GM18870 (cell line): Measurements from ENCODE around the gene THAP7.

Source experiments
- ATAC-seq: cut with Tn5 transposase; IDR thresholded peaks from one replicate; pipeline ENCODE4 v1.9.1; 2021; ENCODE audit warnings: moderate library complexity; ENCODE audit not compliant: unreplicated experiment

The THAP7 gene

DNA sequence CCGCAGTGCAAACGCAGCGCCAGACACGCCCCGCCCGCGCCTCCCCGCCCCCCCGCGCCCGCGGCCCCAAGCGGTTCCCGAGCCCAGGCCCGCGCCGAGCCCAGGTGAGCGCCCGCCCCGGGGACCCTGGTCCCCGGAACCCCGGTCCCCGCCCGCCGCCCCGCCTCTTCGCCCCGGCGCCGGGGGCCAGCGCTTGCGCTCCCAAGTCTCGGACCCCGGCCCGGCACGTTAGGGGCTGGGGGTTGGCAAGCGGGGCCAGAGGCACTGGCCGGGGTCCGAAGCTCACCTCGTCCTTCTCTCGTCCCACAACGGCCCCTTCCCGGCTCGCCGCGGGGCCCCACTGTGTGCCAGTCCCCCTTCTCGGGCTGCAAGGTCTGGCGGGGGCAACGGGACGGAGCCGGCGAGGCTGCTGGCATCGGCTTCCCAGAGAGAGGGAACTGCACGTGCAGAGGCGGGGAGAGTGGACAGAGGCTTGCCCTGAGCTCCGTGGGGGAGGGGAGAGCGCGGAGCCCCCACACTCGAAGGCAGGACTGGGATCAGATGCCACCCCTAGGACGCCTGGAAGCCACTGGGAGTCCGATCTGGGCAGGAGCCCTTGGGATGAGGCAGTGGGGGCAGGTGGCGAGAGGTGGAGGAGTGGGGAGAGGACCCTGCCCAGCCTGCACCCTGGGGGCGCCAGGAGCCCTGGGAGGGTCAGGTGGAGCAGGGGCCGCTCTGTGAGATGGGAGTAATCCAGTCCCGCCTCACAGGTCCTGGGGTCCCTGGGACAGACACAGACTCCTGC lies 36.6 kb downstream of the THAP7 start:
- no peak for ATAC-seq

DNA sequence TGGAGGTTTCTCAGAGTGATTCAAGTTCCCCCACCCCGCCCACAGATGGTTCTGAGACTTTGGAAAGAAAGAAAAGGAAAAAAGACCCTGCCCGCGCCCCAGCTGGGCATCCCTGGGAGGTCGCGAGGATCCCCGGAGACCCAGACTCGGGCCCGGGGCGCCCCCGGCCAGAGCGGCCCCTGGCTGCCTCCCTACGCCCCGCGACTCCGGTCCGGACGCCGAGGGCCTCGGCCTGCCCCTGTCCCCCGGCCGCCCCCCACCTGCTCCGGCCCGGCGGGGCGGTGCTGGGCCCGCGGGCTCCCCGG lies 37.2 kb downstream of the THAP7 start:
- ATAC-seq, result no peak

DNA sequence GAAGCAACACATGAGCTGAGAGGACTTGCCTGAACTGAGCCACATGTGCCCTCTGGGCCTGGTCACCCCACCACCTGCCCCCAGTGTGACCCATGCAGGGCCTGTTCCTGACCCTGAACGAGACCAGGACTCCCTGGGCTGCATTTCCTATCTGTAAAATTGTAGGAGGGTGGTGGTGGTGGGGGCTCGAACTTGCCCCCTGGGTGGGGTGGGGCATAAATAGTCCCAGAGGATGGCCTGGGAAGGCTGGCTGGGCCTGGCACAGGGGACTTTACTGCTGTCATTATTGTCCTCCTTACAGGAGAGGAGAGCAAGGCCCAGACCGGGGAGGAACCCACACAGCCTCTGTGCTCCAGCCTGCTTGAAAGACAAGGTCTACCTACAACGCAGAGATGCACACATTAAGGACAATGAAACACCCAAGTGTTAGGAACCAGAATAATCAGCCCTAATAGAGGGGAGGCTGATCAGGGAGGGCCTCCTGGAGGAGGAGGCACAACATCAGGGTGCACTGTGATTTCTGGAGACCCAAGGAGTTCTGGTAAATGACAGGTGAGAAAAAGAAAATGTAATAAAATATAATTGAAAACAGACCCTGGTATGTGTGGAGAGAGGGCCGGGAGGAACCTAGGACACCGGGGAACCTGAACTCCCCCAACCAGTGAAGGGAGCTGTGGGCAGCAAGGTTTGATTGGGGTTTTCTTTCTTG lies 37.7 kb downstream of the THAP7 start:
- no peak for ATAC-seq

DNA sequence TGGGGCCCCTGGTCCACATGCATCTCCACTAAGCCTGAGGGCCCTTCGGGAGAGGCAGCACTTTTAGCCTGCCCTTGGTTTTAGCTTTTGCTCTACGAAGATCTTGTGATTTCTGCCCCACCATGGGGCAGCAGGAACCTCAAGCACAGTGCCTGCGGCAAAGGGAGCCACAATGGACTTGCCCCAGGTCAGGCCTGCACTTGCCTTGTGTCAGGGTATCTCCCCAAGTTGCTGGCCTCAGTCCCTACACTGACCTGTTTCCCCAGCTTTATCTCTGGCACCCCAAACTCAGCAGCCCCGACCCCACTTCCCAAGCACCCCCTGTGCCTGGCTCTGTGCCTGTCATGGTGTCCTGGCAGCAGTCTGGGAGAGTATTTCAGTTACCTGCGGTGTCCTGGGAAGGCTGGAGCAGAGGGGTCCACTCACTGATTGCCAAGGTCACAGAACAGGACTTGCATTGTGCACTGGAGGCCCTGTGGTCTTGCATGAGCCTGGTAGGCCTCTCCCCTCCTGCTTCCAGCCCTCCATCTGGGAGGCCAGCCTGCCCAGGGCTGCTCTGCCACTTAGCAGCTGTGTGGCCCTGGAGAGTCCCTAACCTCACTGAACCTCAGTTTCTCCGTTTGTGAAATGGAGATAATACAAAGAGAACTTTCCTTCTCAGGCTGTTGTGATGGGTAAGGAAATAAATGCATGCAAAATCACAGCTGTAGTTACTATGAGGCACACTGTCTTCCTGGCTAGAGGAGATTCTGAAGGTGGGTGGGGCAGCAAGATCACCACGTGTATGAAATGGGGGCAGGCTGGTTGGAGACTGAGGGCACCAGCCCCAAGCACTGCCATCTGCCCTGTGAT lies 38.5 kb downstream of the THAP7 start:
- no peak for ATAC-seq

DNA sequence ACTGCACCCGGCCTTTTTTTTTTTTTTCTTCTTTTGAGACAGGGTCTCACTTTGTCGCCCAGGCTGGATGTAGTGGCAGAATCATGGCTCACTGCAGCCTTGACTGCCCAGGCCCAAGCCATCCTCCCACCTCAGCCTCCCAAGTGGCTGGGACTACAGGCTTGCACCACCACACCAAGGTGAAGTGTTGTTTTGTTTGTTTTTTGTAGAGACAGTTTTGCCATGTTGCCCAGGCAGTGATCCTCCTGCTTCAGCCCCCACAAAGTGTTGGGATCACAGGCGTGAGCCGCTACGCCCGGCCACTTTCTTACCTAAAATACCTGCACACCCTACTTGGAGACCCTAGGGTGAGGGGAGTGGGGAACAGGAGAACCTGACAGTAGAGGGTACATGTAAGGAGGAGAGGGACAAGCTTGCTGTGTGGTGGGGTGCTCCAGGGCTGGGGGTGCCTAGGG lies 39.4 kb downstream of the THAP7 start:
- no peak for ATAC-seq

DNA sequence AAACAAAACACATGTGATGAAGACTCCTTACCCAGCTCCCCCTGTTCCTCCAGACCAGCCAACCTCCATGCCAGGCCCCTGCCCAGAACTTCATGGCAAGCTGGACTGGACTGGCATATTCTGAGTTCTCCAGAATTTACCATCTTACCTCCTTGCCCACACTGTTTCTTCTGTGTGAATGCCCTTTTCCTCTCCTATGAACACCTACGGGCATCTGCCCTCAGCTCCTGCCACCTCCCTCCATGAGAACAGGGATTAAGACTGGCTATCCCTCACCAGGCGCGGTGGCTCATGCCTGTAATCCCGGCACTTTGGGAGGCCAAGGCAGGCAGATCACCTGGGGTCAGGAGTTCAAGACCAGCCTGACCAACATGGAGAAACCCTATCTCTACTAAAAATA lies 41.3 kb downstream of the THAP7 start:
- no peak for ATAC-seq

DNA sequence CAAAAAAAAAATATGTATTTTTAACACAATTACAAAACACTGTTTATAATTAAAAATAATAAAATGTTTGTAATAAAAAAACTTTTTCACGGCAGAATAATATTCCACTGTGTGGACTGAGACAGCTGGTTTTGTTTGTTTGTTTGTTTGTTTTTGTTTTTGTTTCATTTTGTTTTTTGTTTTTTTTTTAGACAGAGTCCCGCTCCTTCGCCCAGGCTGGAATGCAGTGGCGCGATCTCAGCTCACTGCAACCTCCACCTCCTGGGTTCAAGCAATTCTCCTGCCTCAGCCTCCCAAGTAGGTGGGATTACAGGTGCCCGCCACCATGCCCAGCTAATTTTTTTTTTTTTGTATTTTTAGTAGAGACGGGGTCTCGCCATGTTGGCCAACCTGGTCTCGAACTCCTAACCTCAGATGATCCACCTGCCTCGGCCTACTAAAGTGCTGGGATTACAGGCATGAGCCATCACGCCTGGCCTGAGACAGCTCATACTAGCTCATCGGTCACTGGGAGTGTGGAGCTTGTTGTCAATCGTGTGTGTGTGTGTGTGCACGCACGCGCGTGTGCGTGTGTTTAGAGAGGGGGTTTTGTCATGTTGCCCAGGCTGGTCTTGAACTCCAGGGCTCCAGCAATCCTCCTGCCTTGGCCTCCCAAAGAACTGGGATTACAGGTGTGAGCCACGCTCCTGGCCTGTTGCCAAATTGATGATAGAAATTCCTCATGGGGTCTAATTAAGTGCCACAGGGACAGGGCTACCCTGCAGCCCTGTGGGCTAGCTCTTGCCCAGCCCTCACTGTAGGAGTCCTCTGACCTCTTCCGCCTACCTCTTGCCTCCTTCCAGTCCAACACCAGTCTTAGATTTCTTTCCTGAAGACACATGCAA lies 42.1 kb downstream of the THAP7 start:
- no peak for ATAC-seq

DNA sequence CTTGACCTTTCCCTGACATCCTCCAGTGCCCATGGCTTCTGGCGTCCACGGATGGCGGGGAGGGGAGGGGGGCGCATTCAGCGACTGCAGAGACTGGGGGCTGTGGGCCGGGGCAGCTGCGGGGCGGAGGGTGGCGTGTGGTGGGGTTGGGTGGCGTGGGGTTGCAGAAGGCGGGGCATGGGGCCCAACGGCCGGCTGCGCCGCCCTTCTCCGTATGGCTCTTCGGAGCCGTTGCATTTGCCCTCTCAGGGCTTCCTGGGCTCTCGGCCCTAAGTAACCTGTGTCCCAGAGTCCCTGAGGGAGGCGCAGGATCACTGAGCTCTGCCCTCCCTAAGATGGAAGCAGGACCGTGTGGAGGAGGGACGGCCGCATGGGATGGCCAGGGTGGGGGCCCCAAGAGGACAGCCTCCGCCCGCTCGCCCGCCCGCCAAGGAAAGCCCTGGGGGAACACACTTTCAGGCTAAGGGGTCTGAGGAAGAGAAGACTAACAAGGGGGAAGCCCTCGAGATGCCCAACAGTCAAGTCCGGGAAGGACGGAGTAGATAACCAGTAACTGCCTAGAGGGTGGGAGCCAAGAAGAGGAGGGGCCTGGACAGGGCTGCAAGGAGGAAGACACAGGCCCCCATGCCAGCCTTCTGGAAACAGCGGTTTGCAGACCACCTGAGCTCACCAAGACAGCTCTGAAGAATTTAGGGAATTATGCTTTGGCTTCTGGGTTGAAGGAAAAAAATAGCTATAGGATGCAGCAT lies 44.1 kb downstream of the THAP7 start:
- no peak for ATAC-seq

DNA sequence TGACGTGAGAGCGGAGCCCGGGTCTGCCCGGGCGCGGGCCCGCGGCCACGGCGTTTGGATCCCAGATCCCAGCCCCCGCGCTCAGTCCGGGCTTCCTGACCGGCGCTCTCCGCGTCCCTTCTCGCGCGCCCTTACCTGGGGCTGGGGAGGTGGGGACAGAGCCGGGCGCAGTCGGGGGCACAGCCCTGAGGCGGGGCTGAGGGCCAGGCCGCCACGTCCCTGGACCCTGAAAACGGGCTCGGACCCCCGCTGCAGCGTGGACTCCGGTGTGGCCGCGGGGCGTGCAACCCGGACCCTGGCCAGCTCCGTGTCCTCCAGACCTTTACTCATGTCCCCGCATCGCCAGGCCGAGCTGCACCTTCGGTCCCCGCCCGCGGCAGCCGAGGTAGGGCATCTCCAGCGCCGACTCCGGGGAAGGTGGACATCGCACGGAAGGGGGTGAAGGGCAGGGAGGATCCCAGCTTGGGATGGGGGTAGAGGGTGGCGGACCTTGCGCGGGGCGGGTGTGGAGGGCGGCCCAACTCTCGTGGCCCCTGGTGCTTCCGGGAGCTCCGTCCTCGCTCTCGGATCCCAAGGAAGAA lies 44.7 kb downstream of the THAP7 start:
- ATAC-seq, result no peak

DNA sequence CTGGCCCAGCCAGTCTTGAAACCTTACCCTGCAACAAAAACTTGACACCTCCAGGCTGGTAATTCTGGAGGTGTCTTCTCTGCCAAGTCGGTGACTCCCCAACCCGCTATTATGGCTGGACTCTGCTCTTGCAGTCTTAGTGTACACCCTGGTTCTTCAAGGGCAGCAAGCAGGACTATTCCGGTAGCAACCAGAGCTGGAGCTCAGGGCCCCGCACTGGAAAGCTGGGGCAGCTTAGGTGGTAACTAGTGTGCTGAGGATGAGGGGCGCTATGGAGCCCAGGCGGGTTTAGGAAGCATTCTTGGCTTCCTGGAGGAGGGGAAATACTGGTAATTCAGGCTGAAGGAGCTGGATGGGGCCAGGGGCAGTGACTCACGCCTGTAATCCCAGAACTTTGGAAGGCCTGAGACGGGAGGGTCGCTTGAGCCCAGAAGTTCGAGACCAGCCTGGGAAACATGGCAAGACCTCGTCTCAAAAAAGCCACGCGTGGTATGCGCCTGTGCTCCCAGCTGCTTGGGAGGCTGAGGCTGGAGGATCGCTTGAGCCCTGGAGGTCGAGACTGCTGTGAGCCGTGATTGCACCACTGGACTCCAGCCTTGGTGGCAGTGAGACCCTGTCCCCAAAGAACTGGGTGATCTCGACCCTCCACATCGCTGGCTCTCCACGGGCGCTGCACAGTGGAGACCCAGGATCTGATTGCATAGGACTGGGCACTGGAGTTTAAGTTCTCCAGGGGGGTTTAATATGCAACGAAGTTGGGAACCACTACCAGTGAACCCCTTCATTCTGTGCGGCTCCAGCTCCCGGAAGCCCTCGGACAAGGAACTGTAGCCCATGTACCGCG lies 45.4 kb downstream of the THAP7 start:
- ATAC-seq, result no peak

DNA sequence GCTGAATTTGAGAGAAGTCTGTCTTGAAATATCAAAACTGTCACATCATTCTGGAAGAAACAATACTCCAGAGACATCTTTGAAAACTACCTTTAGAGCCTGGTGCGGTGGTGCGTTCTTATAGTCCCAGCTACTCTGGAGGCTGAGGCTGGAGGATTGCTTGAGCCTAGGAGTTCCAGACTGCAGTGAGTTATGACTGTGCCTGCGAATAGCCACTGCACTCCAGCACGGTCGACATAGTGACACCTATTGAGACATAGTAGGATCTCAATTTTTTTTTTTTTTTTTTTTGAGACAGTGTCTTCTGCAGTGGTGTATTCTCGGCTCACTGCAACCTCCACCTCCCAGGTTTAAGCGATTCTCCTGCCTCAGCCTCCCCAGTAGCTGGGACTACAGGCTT lies 46.4 kb downstream of the THAP7 start:
- ATAC-seq, result no peak

DNA sequence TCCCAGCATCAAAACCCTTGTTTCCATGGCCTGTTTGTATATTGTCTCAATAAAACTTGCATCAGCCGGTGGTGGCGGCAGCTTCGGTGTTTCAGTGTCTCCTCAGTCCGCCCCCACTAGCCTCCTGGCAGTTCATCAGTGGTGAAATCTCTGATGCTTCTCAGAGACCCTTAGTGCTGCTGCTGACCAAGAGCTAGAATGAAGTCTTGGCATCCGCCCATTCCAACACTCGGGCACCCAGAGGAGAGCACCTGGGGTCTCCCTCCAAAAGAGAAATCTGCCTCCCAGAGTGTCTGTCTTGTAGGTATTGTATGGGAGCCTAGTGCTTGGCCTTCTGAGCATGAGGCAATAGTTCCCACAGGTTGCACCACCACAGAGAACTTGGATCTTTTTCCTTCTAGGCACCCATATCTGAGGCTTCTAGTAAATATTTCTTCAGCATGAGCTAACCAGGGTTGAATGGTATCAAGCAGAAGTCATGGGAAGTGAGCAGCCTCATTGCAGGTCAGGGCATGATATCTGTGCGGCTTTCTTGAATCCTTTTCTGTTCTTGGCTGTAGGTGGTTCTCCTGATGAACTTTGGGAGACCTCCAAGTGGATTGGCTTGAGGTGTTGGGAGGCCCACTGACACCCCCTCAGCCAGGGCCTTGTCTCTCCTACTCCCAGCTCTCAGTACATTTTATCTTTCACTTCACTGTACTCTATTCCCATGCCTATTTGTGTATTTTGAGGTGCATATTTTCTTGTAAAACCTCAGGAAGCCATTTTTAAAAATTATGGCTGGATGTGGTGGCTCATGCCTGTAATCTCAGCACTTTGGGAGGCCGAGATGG lies 48.0 kb downstream of the THAP7 start:
- no peak for ATAC-seq

DNA sequence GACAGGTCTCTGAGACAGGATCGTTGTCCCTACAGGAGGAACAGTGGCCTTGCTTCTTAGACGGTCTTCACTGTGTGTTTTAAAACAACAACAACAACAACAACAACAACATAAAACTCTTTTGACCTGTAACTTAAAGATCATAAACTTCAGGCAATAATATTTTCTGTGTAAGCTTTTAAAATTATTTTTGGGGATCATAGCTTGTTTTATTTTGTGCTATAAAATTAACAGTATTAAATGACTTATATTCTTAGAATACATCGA lies 48.6 kb downstream of the THAP7 start:
- no peak for ATAC-seq

DNA sequence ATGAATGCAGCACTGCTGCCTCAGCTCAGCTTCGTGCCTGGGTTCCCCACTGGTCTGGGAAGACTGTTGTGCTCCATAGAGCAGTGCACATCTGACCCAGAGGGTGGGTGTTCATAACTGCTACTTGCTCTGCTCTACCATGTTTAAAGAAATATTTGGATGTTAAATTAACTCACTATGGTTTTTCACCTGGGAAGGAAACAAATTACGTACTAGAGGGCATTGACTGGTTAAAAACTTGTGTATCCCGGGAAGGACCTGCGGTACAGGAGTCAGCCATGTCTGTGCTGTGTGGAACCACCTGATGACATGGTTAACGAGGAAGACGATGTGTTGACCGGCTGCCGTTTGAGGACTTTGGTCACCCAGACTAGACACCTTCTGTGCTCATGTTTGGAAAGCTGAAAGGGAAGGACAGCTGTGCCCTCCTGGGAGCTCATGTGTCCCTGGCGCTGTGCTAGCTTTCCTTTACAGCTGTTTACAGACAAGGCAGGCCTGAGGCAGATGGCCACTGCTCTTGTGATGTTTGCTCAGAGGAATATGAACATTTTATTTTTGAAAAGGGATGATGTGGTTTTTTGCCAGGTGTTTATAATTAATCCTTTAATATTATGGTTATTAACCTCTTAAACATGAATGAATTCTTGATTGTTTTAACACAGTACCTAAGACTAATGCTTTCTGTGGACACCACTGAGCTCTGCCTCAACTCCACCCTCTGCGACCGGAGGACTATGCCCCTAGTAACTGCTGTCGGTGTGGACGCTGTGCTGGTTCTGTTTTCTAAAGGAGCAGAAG lies 49.2 kb downstream of the THAP7 start:
- ATAC-seq, result no peak

DNA sequence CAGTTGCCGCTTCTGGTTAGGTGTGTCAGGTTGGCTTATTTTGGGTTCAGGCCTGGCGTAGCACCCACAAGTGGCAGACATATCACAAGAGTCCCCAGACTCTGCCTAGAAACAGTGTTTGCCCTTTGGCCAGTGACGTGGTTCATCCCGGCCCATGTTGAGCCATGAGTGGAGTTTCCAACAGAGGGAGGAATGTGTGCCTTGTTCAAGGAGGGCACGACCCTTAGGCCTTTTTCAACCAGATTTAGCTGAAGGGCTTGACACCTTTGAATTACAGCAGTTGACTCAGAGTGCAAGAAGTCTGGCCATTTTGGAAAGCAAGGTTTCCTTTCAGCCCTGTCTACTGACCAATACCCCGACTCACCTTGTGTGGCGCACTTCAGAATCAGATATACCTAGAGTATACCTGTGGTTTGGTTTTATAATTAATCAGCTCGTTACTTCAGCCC lies 50.0 kb downstream of the THAP7 start:
- no peak for ATAC-seq

DNA sequence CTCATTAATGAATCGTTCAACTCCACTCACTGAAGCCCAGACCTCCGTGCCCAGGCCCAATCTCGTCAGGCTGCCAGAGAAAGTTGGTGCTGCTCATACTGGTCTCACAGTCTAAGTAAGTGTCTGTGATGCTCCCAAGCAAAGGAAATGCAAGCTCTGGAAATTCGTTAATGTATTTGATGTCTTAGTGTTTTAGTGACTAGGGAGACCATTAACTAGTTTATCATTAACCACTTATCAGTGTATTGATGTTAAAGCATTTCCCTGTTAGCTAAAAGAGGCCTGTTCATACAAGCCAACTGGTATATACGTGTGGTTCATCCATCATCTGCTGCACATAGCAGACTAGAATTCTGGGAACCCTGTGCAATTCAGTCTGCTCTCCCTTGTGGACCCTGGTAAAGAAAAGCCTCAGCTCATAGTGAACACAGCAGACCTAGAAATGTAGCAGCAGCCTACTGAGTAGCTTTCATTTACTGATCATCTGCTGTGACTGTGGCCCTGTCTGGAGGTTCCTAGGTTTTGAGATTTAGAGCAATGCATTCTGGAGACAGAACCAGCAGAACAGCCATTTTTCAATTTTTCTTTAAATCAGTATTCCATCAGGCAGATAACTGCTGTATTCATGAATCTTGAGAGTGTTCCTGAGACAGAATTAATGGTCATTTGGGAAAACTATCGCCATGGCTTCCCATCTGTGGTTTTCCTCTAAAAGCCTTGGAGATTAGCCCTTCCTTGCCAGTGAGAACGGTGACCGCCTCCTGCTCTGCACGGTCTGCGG lies 50.6 kb downstream of the THAP7 start:
- ATAC-seq, result no peak
